ENCODE results near the gene GRAMD2A.

GRAMD2A gene

DNA sequence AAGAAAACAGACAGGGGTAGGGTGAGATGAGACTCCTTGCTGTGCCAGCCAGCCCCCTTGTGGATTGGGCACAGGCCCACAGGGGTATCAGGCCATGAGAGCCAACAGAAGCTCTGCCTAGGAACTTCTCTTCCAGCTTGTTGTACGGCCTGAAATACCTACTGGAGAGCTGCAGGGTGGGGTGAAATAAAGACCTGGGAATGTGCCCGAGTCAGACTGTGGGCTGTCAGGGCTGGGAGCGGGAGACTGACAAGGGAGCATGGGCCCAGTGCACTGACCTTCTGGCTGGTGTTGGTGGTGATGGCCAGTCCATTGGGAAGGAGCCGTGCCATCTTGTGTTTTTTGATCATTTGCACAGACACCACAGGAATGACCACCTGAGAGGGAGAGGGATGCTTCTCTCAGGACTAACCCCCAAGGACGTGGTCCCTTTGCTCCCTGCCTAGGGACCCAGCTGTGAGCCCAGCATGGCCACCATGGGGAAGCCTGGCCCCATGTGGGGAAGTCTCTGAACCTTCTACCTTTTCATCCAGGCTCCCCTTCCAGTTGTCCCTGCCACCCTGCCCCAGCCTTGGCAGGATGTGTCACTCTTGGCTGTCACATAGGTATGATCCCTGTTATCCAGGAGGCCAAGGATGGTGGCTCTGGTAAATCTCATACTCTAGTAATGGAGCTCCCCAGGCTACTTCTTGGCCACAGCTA lies 30.7 kb downstream of the GRAMD2A start:
- DNase-seq: no peak

DNA sequence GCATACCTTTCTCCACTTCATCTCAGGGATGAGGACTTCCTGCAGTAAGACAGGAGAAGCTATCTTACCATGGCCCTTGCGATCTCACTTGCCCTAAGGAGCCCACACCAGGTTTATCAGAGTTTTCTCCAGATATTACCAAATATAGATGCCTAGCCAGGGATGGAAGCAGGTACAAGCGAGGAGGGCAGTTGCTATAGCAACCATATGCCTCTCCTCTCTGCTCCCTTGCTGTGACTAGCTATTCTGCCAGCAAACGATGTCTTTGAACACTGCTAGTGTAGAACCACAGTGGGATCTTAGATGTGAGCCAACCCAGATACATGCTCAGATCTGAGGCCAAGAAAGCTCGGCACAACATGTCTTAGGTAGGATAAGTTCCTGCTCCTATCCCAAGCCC lies 33.9 kb downstream of the GRAMD2A start:
- DNase-seq: no peak

DNA sequence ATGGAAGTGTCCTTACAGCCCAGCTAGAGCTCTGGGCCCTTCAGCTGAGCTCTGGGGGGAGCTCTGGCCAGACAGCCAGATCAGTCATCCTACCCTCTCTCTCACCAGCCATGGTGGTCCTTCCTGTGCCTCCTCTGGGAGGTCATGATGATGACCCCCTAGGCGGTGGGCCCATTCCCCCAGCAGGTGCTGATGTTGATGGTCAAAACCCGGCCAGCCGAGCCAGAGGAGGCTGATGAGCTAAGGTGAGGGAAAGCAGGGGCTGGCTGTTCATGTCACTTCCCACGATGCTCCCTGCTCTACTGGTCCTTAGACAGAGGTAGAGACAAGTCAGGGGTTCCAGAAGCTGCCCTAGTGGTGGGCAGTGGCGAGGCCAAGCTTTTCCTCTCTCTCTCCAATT lies 35.0 kb downstream of the GRAMD2A start:
- DNase-seq: no peak

DNA sequence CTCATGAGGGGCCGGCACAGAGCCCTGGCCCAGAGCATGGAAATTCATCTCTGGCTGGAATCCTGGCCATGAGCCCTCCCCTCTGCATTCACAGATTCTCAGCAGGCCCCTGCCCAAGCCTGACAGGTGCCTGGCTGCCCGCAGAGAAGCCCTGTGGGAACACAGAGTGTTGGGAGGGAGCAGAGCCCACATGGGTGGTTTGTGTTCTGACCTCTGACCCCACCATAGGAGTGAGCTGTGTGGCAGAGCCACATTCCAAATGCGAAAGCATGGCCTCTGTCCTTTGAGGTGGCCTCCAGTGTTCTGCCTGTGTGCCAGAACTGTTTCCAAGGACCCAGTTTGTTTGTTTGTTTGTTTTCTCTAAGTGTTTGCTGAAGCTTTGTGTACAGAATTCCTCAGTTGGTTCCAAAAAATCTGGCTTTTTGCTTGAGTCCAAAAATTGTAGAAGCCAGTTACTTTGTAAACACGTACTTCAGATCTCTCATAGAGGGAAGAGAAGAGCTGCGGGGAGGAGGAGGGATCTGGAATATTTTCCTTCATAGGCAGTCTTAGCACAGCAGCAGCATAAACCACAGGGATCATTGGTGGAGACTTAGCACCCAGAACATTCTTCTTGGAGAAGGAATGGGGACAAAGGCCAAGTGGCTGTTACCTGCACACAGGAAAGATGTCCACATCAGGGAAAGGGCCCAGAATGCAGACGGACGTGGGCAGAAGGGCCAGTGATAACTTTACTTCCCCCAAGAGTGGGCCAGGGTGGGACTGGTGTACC lies 36.0 kb downstream of the GRAMD2A start:
- DNase-seq: no peak

DNA sequence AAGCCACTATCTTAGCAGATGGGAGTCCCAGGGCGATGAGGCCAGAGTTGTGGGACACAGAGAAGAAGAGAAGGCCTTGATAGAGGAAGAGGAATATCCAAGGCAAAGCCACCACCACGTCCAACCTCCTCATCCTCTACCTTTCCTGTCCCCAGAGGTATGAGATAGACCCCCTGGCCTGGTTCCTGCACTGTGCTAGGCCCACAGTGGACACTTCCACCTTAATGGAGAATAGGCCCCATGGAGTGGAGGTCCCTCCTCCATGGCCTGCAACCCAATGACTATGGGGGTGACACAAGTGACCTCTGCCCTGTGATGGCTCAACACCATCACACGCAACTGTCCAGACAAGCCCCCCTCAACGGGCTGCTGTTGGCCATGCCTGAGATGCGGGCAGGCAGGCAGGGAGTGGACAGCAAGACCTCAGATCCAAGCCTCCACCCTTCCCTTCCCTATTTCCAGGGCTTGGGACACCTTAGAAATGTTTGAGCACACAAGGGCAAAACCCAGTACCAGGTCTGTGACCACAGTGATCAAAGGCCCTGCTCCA lies 36.8 kb downstream of the GRAMD2A start:
- no peak for DNase-seq

DNA sequence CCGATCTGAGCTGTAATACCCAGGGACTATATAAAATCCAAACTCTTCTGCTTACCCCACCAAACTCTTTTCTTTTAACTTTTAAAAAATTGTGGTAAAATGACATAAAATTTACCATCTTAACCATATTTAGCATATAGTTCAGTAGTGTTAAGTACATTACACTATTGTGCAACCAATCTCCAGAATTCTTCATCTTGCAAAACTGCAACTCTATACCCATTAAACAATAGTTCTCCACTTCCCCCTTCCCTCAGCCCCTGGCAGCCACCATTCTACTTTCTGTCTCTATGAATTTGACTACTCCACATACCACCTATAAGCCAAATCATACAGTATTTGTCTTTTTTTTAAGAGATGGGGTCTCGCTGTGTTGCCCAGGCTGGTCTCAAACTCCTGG lies 40.7 kb downstream of the GRAMD2A start:
- no peak for DNase-seq

DNA sequence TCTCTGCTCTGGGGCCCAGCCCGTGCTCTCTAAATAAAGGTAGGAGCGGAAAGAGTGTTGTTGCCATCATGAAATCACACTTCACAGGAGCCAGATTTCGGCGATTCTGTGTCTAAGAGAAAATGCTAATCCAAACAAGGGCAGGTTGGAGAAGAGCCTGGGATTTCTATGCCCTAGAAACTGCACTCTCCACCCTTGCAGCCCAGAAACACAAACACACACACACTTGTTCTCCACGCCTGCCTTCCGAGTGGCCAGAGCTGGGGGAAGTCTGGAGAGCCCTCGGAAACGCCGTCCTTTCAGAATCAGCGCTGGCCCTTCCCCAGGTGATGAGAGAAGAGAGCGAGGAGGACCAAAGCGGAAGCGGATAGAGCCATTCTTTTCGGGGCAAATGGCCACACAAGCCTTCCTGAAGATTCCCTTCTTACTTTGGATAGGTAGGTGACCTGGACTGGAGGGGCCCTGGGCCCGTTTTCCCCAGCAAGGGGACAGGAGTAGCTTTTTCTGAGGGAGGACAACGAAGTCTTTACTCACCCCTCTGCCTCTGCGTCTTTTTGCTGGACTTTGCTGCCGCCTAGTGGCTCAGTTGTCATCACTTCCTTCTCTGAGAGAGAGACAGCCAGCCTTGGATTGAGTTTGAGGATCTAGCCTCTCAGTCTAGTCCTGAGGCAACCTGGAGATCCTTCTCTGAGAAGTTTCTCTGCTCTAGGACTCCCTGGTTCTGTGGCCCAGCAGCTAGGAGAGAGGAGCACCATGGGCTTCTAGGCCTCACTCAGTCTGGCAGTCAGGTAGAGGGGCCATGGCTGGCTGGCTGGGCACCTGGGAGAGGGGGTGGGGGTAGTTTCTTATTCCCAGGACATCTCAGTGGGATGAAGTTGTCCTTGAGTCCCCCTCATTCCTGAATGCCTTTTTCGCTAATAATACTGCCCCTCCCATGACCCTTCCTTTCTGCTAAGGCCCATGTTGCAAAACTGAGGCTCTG lies 41.7 kb downstream of the GRAMD2A start:
- peak; percentile 34 to 79 for DNase-seq

DNA sequence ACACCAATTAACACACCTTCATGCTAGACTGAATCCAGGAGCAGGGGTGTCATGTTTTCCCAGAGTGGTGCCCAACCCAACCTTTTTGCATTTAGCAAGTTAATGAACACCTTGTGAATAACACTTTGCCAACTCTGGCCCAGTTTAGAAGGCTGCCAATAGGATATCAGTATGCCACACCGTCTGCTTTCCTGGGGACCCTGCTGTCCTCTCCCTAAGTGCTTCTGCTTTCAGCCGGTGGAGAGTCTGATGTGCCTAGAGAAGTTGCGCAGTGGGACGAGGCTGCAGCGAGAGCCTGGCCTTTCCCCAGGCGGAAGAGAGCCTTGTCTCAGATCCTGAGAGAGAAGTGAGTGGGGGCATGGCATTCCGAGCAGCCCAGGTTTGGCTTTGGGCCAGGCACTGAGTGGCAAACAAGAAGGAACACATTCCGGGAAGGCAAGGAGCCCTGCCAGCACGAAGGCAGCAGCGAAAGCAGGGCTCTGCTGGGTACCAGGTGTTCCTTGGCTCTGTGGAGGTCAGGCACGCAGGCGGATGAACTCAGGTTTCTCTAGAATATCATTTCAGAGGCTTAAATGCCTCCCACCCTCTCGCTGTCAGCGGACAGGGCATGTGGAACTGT lies 42.5 kb downstream of the GRAMD2A start:
- no peak for DNase-seq

DNA sequence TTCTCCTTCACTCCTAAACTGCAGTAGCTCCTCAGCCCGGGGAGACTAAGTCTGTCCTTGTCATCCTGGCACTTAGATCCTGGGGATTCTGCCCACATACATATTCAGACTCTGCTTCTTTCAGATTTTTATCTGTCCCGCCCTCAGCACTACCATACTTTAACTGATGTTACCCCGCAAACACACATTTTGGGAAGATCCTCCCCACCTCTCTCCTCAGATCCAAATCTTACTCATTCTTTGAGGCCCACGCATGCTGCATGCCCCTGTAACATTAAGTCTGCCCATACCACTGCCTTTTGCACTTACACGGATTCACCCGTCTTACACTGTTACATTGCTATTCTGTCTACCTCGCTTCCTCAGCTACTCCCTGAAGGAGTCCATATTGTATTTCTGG lies 43.3 kb downstream of the GRAMD2A start:
- DNase-seq: no peak

DNA sequence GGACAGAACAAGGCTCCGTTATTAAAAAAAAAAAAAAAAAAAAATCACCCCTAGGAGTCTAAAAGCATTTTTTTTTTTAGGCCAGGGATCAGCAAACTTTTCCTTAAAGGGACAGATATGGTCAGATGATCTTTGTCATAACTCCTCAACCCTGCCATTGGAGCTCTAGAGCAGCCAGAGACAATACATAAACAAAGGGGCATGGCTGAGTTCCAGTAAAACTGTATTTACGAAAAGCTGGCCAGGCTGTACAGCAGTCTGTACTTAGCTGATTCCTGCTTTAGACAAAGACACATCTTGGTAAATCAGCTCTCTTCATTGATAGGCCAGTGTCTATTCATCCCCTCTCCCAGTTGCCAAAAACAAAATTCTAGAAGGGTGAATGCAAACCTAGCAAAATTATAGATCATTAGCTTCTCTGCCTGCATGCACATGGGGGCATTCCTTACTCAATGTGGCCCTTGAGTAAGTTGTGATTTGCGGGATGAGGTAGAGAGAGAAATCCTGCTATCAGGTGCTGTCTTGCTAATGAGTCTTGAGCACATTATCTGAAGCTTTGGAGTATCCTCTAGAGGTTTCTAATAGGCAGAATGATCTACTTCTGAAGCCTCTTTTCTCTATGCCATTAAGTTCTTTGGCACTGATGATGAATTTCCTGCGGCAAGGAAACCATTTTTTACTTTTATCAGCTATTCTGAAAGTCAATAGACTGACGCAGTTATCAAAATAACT lies 44.2 kb downstream of the GRAMD2A start:
- no peak for DNase-seq

DNA sequence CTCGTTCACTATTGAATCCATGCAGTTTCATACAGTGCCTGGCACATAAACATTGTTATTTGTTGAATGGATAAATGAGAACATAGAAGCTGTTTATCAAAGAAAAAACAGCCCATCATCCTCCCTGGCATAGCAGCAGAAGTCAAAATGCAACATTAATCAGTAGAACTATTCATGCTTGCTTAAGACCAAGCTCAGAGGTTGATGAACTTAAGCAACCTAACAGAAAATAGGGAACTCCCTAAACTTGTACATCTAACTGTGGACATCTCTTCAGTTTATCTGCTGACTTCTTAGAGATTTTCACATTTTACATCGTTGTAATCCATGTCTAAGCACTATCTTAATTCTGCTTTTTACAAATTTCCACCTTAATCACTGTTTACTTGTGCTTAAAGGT lies 50.2 kb downstream of the GRAMD2A start:
- DNase-seq: no peak

DNA sequence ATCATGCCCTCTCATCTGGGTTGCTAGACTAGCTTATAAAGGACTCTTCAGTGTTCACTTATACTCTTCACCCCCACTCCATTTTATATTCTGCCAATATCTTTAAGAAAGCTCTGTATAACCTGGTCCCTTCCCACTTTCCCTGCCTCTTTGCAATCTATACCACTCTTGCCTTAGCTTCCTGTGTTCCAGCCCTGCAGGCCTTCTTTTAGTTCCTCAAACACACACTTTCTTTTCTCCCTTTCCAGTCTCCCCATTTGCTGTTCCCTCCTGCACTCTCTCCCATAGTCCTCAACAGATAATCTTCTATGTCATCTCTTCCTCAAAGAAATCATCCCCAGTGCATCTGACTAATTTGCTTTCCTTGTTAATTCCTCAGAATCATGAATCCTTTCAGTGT lies 50.7 kb downstream of the GRAMD2A start:
- no peak for DNase-seq

DNA sequence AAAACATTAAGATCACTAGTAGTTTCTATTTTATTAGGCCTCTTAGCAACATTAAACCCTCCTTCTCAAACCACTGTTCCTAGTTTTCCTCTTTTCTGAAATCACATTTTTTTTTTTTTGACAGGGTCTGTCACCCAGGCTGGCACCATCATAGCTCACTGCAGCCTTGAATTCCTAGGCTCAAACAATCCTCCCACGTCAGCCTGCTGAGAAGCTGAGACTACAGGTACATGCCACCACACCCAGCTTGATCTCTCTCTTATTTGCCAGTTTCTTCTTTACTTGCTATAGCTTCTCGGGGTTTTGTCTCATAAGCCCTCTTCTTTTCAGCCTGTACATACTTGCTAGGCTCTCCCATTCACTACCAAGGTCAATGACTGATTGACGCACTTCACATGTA lies 51.4 kb downstream of the GRAMD2A start:
- no peak for DNase-seq

DNA sequence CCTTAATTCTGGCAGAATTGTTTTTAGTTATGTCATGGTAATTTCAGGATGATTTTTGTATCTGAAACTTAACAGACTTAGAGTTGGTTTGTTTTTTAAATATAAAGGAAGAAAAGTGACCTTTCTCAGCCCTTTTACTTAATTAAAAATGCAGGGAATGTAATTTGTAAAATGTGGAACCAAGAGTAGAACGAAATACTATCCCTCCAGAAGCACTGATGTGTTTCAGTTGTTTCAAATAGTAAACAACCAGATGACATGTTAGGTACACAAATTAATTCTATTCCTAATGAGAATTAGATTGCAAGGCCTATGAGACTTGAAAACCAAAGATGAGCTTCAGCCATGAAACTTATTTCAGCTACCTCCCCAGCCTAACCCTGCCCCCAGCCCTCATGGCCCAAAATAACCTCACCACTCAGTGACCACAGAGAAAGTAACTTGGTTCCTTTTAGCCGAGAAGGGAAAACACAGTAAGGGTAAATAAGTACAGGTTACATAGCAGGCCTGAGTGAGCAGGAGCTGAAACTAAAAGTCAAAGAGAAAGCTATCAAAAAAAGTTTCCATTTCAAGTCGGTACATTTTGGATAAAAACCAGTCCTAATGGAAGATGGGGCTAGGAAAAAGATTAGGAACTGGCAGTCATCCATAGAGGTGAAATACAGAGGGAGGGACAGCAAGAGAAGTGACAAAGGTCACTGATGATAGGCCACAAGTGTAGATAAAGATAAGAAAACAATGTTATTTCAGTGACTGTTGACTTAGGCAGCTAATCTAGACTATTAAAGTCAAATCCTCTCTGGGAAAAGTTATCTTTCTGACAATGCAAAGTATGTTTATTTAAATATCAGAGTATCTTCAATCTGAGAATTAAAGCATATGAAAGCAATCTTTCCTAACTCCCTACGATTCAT lies 56.2 kb downstream of the GRAMD2A start:
- DNase-seq: no peak

DNA sequence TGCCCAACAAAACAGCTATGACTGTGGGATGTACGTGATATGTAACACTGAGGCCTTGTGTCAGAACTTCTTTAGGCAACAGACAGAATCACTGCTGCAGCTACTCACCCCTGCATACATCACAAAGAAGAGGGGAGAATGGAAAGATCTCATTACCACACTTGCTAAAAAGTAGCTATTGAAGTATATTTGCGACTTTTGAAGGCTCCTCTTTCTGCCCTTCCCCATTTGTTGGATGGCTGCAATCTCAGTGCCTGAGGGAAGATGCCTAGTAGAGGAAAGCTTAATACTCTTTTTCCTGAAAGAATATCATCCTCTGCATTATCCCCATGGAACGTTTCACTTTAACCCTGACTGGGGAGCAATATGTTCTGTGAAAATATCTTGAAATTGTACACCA lies 57.5 kb downstream of the GRAMD2A start:
- DNase-seq: no peak

DNA sequence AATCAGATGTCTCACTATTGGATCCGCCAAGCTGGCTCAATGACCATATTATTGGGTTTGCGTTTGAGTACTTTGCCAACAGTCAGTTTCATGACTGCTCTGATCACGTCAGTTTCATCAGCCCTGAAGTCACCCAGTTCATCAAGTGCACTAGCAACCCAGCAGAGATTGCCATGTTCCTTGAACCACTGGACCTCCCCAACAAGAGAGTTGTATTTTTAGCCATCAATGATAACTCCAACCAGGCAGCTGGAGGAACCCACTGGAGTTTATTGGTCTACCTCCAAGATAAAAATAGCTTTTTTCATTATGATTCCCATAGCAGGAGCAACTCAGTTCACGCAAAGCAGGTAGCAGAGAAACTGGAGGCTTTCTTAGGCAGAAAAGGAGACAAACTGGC lies 57.9 kb downstream of the GRAMD2A start:
- no peak for DNase-seq

DNA sequence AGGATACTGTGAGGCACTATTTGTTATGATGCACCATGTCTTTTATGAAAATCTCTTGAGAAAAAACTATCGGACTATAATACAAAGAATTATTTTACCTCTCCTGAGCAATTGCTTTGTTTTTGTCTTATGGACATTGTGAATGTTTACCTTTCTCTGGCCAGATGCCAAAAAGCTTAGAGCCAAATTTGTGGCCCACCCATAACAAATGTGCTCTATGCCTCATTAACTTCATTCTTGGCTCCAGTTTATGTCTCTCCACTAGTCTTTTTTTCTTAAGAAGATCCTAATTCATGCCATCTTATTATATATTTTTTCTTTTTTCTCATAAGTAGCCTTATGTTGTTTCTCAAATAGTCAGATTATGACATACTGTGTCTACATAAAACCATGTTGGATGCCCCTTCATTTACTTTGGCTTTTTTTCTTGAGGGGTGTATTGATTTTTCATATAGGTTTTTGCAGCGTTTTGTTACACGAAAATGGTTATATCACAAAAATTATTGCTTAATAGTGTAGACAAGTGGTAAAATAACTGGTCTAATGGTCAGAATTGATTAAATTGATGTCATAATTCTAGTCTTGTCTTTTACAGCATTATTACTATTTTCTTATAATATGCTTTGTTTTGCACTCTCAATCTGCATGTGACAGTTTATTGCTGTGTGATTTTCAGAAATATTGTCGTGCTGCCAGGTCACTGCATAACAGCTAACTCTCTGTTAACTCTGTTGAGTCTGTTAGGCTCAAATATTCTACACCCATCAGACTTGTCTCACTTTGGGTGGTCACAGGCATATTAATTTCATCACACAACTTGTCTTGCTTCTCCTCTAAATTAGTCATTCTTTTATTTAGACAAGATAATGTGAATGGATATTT lies 61.2 kb downstream of the GRAMD2A start:
- DNase-seq: no peak

DNA sequence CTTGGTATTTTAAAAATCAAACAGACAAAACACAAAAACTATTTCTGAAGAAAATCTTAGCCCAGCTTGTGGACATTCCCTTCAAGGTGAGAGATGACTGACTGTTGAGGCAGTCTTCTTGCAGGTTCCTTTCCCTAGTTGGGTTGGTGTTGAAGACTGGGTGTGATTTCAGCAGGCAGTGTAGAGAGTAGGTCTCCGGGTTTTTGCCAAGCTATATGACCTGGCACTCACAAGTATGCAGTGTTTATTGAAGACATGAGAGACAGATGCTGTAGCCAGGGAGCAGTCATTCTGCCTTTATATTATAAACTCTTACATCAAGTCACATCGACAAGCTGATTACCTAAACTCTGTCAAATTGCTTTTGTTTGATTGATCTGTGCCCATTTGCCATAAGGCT lies 61.9 kb downstream of the GRAMD2A start:
- DNase-seq: no peak

DNA sequence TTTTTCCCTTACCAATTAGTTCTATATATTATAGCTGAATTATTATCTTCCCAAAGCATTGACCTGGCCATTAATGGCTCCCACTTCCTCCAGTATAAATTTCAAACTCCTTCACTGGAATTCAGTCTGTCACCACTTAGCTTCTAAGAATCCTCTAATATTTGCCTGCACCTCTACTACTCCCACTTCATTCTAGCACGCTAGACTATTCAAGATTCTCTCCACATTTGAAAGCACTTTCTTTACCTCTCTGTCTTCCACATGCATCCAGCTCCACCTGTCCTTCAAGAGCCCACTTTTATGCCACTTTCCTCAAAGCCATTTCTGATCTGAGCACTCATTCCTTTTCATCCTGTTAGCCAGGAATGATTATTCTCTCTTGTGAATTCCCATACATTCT lies 64.4 kb downstream of the GRAMD2A start:
- DNase-seq: no peak

DNA sequence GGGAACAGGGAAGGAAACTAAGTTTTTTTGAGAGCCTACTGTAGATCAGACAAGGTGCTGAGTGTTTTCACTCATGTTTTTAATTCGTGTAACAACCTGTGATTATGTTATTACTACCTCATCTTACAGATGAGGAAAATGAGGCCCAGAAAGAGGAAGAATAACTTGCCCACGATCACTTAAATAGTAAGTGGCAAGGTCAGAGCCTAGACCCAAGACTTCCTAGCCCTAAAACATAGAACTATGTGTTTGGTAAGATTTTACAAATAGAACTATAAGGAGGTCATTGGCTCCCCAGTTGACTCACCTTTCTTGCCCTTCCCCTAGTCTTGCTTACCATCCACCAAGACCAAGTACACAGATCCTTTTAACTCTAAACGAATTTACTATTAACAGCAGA lies 65.7 kb downstream of the GRAMD2A start:
- no peak for DNase-seq
